Left ventricle myocardium superior (tissue), 1 donor: ENCODE results near the gene PDE10A. TPM values are rescaled to one million over a fixed set of nuclear protein-coding genes. Genes with fewer than 3 reads are reported as not detected.

Experiments used
- ATAC-seq: fragments of 200-7000 bp; cut with Tn5 transposase; one replicate; pipeline ENCODE4 v1.9.1; 2020; ENCODE audit warnings: mild to moderate bottlenecking, moderate library complexity
- DNase-seq: peaks from one replicate; pipeline ENCODE4 v3.0.0-alpha.2; 2020
- intact Hi-C: fragments of 100-400 bp; cut with micrococcal nuclease; formaldehyde crosslinking; loops from one replicate; pipeline ENCODE4 v1.11.0; 2022
- total RNA-seq: library from RNA; stranded (reverse); fragmentation: NEBNext Ultra II Directional; extraction: Animal tissue kit (Norgen Biotek cat#: 25700); gene quantifications from one replicate; pipeline ENCODE4 v1.2.1, GENCODE V29; 2021
- donor health status: DM: no; HTN: yes; CAD: no; lungs with severe emphysema.

The PDE10A gene
- total RNA-seq, 1 donor from 2014 or later = 9.3 TPM

DNA sequence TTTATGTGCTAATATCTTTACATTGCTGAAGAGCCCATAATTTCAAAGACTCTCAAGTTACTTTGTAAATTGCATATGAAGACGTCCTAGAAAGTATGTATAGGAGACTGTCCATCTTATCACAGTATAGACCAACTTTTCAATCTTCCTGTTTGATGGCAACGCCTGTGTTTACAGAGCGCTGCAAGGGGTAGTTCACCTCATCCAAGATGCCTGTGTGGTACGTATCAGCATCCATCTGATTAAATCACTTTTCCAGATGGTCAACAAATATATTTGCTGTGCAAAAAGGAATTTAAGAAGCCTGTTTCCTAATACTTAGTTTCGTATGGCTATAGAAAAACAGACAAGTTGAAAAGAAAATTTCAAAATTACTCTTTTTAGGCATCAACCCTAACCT lies 17.9 kb upstream of the PDE10A start:
- DNase-seq (no peak), ATAC-seq (no peak)
- intact Hi-C loops = no loop called here

DNA sequence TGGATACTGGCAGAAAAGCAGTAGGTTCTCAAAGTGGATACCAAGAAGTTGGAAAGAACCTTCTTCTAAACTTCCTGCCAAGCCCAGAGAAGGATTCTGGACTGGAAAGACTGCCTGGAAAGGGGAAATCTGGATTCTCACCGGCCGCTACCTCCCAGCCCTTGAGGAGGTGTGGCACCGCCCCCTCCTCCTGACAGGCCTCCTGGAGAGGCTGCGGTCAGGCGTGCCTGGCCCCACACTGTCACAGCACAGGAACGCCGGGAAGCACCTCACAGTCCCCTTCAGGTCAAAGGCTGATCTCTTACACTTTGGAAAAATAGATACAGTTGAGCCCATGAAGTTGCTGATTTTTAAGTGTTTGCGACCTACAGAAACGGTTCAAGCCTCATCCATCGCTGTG lies 16.3 kb upstream of the PDE10A start:
- DNase-seq (no peak), ATAC-seq (no peak)
- intact Hi-C loops = no loop called here

DNA sequence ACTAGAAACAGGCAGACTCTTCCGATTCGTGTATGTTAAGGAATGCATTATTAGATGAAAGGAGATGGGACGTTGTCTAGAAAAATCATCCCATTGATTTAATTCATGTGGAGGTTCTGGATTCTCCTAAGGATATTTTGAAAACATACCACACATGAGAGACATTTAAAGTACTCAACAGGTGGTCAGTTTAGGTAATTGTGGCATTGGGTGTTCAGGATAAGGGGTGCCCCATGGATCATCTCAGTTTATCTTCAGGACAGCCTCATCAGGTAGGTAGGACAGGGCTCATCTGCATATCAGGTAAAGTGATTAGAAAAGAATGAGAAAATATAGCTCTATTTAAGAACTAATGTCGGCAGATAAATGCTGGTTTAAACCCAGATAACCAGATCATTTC lies 15.9 kb upstream of the PDE10A start:
- ATAC-seq (no peak), DNase-seq (no peak)
- intact Hi-C loops = no loop called here

DNA sequence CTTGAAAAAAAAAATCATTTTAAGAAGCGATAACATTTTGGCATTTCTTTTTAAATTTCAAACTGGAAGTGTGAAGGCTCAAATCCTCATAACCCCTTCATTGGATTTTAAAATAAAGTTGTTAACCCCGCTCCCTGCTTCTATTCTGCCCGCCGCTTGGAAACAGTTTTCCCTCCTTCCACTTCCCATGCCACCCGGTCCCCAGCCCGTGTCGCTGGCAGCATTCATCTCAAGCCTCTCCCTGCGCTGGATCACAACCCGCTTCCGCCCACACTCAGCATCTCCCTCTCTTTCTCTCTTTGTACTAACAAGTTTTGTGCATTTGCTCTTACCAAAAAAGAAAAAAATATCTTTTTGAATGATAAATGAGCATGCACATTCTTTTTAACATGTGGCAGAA lies 15.4 kb upstream of the PDE10A start:
- intact Hi-C loops = no loop called here
- DNase-seq = no peak
- ATAC-seq = no peak

DNA sequence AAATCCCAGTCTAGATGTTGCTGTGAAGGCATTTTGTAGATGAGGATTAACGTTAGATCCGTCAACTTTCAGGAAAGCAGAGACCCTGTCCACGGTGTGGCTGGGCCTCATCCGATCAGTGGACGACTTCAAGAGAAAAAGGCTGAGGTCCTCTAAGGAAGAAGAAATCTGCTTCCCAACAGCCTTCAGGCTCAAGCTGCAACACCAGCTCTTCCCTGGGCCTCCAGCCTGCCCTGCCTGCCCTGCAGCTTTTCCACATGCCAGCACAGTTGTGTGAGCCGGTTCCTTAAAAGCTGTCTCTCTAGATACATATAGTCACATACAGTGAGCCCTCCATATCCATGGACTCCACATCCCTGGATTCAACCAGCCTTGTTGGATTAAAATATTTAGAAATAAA lies 14.1 kb upstream of the PDE10A start:
- intact Hi-C loops = no loop called here
- no peak for ATAC-seq

DNA sequence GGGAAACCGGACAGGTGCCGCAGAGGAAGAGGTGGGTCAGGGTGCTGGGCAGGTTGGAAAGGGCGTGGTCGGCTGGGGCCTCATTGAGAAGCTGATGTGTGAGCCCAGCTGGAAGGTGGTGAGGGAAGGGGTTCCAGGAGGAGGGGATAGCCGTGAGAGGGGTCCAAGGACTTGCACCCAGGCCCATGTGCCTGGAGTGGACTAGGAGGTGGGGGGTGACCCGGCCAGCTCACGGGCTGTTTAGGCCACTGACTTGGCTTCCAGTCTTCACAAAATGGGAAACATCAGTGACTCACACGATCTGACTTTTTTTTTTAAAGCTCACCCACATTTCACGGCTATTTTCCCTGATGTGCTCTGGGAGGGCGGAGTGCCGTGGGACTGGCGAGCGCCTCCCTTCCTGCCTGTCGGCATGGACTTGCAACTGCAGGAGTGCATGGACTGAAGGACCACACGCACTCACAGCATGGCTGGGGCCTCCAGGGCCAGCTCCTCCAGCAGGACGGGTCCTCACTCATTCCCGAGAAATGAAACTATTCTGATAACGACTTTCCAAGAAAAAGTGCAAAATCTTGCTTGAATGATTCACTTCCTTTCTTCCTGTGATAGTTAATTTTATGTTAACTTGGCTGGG lies 13.5 kb upstream of the PDE10A start:
- ATAC-seq (peak; percentile 92), DNase-seq (peak; percentile 61)
- intact Hi-C loops = no loop called here

More for the DNA sequence above, 14.1 kb upstream of the PDE10A start:
- DNase-seq = no peak

DNA sequence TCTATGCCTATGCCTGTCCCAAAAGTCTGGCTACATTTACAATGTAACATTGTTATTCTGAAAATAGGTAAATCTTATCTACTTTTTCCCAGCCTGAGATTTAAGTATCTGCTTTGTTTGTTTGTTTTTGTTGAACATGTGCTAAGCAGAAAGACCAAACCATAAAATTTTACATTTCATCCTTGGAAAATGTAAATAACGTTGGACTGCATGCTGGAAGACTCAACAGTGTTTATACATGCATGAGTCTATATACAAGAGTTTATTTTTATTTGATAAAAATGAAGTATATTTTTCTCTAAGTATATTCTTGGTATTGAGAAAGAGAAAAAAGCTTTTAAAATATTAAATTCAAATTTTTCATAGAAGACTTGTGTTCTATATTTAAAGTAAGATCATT lies 12.1 kb upstream of the PDE10A start:
- intact Hi-C loops = no loop called here
- ATAC-seq (no peak), DNase-seq (no peak)

DNA sequence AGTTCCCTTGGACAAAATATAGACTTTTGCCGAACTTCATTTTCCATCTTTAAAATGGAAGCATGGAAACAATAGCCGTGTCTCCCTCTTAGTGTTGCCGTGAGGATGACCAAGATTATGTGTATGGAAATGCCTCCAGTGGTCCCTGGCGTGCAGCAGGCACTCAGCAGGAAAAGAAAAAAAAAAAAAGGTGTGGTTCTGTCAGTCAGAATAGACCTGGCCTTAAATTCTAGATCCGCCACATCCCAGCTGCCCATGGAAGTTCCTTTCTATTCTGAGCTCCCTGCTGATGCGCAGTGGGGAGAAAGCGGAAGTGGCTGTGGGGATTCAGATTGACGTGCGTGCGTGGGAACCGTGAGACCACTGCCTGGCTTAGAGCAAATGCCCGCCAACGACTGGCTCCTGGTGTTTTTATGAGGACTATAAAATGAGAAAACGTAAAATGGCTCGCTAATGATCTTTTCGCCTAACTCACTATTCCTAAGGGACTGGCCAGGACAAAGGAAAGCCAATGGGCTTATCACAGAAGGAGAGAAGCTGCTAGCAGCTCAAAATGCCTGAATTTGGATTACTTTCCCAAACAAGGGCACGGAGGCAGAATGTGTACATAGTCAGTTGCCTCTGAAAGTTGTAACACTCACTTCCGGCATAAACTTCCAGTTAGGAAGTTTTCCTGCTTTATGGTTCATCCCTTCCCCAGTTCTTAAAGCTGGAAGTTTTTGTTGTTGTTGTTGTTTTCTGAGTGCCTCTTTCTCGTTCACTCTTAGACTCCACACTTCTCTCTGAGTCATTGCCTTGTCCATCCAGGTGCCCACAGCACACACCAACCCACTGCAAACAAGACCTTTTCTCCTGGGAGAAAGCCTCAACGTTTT lies 11.4 kb upstream of the PDE10A start:
- intact Hi-C loops = no loop called here
- ATAC-seq (no peak), DNase-seq (no peak)

DNA sequence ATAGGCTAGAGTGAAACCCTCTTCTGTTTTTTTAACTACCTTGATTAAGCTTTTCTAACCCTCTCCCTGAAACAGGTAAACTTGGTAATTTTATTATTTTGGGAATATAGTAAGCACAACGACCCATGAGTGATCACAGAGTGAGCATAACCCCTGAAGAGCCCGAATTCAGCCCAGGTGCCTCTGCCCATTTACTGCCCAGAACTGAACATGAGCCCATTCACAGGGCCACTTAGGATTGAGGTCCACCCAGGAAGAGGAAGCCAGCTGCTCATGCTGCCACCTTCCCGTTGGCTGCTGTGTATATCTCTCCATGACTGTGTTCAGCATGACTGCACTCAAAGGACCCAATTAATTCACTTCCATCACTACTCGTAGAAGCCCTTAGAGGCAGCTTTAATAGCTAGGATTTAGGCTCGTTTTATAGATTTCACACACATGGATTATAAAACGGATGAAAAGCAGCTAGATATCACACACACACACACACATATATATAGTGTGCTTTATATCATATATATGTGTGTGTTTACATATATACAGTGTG lies 8.3 kb upstream of the PDE10A start:
- DNase-seq = no peak
- intact Hi-C loops = no loop called here
- ATAC-seq = no peak

DNA sequence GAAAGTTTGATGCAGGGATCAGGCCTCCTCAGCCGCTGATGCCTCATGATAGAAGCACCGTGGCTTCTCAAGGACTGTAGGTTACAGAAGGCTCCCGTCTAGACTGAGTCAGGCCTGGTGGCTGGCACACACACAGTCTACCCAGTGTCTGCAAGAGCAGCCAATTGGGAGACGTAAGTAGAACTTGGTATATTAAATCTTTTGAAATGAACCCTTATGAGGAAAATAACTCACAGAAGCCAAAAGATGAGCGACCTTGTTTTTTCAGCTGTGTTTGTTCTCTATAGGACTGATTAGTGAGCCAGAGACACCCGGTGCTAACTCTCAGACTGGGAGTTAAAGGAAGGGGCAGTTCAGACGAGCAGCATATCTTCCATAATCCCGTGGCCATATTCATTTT lies 5.9 kb upstream of the PDE10A start:
- intact Hi-C loops = no loop called here
- ATAC-seq (no peak), DNase-seq (no peak)

DNA sequence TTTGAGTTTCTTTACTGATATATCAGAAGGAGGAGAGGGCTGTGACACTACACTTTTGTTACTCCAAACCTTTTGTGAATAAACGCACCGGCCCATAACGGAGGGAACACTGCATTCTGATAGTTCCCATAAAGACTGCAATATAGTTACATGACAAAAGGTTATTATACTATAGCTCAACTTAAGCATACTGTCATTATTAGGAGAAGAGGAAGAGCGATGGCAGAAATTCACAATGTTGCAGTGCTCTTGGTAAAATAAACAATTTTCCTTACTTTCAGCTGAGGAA lies 2.3 kb upstream of the PDE10A start:
- intact Hi-C loops = no loop called here
- no peak for DNase-seq
- ATAC-seq = no peak

DNA sequence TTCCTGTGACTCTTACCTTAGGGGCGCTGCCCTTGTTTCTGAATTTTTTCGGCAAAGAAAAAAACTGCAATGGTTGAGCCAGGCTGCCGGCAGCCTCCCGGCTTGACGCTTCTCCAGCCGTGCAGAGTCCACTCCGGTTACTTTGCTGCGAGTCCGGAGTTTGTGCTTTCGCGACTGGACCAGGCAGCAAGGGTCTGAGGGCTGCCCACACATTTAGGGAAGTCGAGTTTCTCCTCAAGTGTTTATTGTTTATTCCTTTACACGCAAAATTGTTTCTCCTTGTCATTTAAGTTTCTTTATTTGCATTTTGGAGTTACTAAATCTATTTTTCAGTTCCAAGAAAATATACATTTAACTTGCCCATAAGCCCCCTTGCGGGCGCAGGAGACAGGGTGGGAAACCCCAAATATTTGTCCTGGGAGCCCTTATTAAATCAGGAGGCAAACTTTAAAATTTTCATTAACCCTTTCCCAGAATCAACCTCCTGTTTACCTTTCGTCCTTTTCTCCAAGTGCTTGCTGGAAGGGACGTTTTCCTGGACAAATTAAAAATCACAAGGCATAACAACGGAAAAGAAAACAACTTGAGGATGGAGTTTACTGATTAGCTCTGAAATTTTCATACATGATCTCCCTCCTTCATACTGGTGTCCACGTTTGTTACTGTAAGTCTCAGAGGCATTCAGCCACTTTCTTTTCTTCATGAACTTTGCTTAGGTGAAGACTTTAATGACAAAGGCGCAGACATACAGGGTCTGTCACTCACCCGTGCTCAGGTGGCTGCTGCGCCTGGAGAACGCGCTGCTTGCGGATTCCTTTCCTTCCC lies 1.7 kb upstream of the PDE10A start:
- intact Hi-C loops = no loop called here
- ATAC-seq (no peak), DNase-seq (no peak)

DNA sequence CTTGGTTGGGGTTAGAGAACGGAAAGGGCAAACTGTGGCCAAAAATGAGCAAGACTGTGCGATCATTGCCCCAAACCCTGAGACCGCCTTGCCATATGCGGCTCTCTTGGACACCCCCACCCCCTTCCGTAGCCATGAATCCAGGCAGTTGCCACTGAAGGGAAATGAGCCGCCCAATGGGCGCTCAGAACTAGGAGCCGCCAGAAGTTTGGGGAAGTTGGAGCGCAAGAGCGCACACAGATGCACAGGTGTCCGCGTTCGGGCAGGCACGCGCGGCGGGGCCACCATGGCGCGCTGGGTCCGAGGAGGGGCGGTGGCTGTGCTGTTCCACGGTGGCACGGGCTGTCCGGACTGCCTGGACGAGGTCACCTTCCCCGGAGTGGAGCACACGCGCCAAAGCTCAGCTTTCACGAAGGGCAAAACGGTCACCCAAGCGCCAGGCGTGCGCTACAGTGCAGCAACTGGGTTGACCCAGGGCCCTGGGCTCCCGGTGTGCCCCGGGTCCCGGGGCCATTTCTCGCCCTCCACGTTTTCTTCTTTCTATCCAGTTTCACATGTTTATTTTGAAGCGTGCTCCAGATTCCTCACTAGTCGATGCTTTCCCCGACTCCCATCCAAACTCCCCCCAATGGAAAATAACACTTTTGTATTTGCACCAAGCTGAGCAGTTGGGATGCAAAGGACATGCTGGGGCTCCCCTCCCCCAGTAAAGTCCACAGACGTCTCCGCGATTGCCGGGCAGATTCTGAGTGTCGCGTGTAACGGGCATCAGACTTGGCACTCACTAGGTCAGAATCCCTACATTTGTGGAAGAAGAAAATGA lies 906 bp upstream of the PDE10A start:
- DNase-seq = peak; percentile 72
- intact Hi-C loops = no loop called here
- peak; percentile 54 for ATAC-seq

DNA sequence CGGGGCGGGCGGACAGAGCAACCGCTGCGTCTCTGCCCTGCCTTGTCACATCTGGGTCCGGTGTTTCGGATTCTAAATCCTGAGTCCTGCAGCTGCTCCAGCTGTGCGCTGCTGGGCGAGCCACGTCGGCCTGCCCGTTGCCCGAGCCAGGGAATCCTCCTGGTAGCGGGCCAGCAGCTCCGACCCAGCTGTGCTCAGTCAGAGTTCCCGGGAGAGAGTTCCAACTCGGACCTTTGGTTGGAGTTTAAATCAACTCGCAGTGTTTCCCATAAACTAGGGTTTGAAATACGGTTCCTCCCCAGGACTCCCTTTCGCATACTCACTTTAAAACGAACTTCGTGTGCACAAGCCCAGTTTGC lies 315 bp upstream of the PDE10A start:
- ATAC-seq = peak; percentile 46
- peak; percentile 82 for DNase-seq
- intact Hi-C loops = no loop called here

DNA sequence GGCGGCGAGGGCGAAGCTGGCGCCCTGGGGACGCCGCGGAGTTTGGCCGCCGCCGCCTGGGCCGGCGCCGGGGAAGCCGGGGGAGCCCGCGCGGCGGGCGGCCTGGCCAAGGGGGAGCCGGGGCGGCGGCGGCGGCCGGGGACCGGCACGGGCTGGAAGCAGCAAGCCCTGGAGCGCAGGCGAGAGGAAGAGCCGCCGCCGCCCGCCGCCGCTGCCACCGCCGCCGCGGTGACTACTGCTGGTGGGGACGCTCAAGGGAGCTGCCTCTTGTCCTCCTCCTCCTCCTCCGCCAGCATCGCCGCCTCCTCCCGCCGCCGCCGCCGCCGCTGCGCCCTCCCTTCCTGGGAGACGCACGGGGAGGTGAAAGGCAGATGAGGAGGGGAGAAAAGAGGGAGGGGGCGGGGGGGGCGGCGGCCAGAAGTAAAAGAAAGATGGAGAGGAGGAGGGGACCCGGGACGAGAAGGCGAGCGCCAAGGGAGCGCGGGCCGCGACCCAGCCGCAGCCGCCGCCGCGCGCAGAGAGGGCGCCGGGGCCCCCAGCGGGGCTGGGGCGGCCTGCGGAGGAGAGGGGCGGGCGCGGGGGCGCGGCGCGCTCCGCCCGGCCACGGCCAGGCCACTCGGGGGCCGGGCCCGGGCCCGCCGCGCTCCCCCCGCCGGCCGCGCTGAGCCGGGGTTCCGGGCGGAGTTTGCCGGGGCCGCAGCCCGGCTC lies 846 bp downstream of the PDE10A start:
- peak; percentile 2 for ATAC-seq
- intact Hi-C loops = no loop called here
- DNase-seq = peak; percentile 66

DNA sequence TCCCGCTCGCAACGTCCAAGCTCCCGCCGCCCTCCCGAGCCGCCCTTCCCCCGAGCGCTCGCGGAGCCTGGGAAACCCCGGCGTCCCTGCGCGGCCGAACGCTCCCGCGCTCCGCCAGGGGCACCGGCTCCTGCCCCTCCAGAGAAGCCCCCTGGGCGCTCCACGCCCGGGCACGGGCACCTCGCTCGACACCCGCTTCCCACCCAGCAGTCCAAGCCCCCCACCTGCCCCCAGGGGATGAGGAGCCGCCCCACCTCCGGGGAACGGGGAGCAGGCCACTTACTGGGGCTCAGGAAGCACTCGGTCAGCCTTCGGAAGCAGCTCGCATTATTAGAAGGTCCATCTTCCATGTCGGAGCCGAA lies 1.4 kb downstream of the PDE10A start:
- DNase-seq (peak; percentile 43), ATAC-seq (peak; percentile 1)
- intact Hi-C loops = no loop called here

DNA sequence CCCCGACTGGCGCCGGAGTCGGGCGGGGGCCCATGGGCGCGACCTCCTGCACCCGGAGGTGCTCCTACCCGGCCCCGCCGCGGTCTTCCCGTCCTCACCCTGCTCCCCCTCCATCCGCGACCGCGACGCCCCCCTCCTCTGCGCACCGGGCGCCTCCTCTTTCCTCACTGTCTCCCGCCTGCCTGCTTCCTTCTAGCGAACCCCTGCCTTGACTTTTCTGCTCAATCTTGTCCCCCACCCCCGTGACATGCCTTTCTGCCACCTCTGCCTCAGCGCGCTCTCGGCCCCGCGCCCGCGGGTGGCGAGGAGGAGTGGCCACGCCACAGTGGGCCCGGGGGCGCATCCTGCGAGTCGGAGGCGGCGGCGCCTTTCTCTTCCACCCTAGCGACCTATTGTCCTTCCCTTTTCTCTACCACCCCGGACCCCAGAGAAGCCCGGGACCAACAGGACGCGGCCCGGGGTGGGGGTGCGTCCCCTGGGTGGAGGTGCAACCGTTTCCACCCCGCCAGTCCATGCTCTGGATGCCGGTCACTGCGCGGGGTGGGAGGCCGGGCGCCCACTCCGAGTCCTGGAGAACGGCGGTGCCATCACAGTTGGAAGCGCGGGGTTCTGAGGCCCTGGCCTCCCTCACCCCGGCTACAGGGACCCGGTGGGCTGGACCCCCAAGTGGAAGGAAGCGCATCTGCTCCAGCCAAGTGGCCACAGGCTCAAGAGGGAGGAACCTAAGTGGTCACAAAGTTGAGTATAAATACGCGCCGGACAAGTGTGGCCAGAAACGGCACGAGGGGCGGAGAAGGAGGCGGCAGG lies 2.0 kb downstream of the PDE10A start:
- intact Hi-C loops = no loop called here
- no peak for ATAC-seq
- DNase-seq = no peak
